Lung (tissue), 12 donors: ENCODE results near the gene SLCO1A2. TPM values are rescaled to one million over a fixed set of nuclear protein-coding genes. Genes with fewer than 3 reads are reported as not detected.

Experiments
- ATAC-seq: fragments of 200-7000 bp; cut with Tn5 transposase; one replicate; pipeline ENCODE4 v1.9.1; 2020; ENCODE audit warnings: moderate number of reproducible peaks; ENCODE audit not compliant: insufficient read depth, low FRiP score
- DNase-seq, 3 donors: peaks; one replicate each; pipeline ENCODE4 v3.0.0-alpha.2; 2013 to 2017
- H3K27ac ChIP-seq, 2 donors: one replicate each; pipeline ENCODE4 v1.5.1; 2013; ENCODE audit warnings: mild to moderate bottlenecking in 2 of 2, moderate library complexity in 2 of 2, control low read depth in 1 of 2, inconsistent platforms in 1 of 2, low read depth in 1 of 2, low read length in 1 of 2
- H3K27me3 ChIP-seq, 3 donors: one replicate each; pipeline ENCODE4 v1.5.1; 2013; ENCODE audit warnings: low read length in 2 of 3; ENCODE audit not compliant: control insufficient read depth in 3 of 3, insufficient read depth in 3 of 3
- H3K36me3 ChIP-seq, 4 donors: one replicate each; pipeline ENCODE4 v1.5.1; 2013; ENCODE audit warnings: low read length in 4 of 4, mild to moderate bottlenecking in 1 of 4, moderate library complexity in 1 of 4; ENCODE audit not compliant: control insufficient read depth in 4 of 4, insufficient read depth in 4 of 4
- H3K4me1 ChIP-seq, 5 donors: one replicate each; pipeline ENCODE4 v1.5.1; 2013; ENCODE audit warnings: low read length in 5 of 5, mild to moderate bottlenecking in 2 of 5, moderate library complexity in 1 of 5; ENCODE audit not compliant: control insufficient read depth in 5 of 5, insufficient read depth in 5 of 5
- H3K4me3 ChIP-seq: one replicate; pipeline ENCODE4 v1.5.1; 2013; ENCODE audit warnings: mild to moderate bottlenecking, control low read depth, moderate library complexity
- H3K9ac ChIP-seq, 2 donors: one replicate each; pipeline ENCODE4 v1.5.1; 2013; ENCODE audit warnings: low read length in 2 of 2, control low read depth in 1 of 2; ENCODE audit not compliant: insufficient read depth in 1 of 2
- H3K9me3 ChIP-seq, 4 donors: one replicate each; pipeline ENCODE4 v1.5.1; 2013; ENCODE audit warnings: low read length in 3 of 4, mild to moderate bottlenecking in 1 of 4, moderate library complexity in 1 of 4; ENCODE audit not compliant: control insufficient read depth in 4 of 4, insufficient read depth in 3 of 4
- WGBS, 2 donors: extraction: QIAGEN DNeasy Blood & Tissue Kit; methylation state at CpG; one replicate each; pipeline ENCODE4 v1.1.7; 2013; 5-methylcytosine and 5-hydroxymethylcytosine counted together
- polyA plus RNA-seq, 2 donors: library from polyadenylated mRNA; stranded (reverse); fragments of 200-250 nt; gene quantifications; one replicate each; pipeline ENCODE4 v1.2.1, GENCODE V29; 2013
- total RNA-seq, 2 donors: library from RNA; depleted of rRNA in 1 of 2; stranded (reverse); fragments of >200 nt in 1 of 2; gene quantifications; one replicate each; pipeline ENCODE4 v1.2.1, GENCODE V29; 2014 to 2021
- TF ChIP-seq, protein P1 (sequence below): IDR thresholded peaks from 2 replicates; pipeline ENCODE4 v1.5.1; 2012; ENCODE audit warnings: mild to moderate bottlenecking; ENCODE audit errors: control extremely low read depth, extremely low read depth
- donor health status: control.
- donor health status: control.
- donor health status: Bipolar disorder and iron deficiency.
- donor health status: healthy.
- donor health status: DM: yes; HTN: yes; CAD: no.

The SLCO1A2 gene
- total and polyA plus RNA-seq, 4 donors: 0.33 to 1.1 (median 0.34) TPM; not detected in 1

DNA sequence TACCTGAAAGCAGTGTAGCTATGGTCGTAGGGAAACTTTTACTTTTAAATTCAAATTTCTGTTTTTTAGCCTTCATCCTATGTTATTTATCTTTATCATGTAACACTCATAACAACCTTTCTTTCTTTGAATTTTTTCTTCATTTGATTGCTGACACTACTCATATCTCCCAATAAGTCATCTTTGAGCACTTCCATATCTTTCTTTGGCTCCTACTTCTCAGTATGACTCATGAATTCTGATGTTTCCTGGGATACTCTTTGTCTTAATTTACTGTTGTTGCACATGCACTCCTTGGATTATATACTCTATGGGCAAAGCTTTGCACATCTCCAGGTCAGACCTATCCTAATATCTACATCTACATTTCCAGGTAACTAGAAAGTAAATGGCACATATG lies 19.9 kb upstream of the SLCO1A2 start:
- Histone ChIP-seq H3K4me1 (no peaks in the 10 kb centered on the region), H3K9ac (no peak overlapping the region), H3K4me3 (no peak overlapping the region), H3K27me3 (no peaks in the 10 kb centered on the region), H3K9me3 (no peaks in the 10 kb centered on the region), H3K27ac (no peak overlapping the region), H3K36me3 (no peaks in the 10 kb centered on the region)
- DNase-seq (no peak), ATAC-seq (no peak)
- TF ChIP-seq, protein P1, sequence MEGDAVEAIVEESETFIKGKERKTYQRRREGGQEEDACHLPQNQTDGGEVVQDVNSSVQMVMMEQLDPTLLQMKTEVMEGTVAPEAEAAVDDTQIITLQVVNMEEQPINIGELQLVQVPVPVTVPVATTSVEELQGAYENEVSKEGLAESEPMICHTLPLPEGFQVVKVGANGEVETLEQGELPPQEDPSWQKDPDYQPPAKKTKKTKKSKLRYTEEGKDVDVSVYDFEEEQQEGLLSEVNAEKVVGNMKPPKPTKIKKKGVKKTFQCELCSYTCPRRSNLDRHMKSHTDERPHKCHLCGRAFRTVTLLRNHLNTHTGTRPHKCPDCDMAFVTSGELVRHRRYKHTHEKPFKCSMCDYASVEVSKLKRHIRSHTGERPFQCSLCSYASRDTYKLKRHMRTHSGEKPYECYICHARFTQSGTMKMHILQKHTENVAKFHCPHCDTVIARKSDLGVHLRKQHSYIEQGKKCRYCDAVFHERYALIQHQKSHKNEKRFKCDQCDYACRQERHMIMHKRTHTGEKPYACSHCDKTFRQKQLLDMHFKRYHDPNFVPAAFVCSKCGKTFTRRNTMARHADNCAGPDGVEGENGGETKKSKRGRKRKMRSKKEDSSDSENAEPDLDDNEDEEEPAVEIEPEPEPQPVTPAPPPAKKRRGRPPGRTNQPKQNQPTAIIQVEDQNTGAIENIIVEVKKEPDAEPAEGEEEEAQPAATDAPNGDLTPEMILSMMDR: no peak
- 81 to 97% methylated on average over 1 of the region's 1 CpG for WGBS, 2 donors

DNA sequence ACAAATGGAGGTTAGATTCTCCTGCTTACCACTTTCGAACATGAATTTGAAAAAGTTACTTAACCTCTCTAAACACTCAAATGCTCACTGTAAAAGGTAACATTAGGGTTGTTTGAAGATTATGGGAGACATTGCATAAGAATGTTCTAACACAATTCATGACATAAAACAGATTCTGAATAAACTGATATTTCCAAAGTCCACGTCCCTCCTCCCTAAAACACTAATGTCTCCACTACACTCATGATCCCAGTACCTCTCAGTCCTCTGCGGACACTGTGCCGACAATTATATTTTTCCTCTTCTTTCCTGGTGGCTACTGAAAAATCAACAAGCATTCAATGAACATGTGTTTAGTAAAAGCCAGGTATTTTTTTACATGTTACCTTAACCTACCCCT lies 19.2 kb upstream of the SLCO1A2 start:
- no peaks in the 10 kb centered on the region for H3K36me3 ChIP-seq
- ATAC-seq: no peak
- H3K27me3 ChIP-seq: no peaks in the 10 kb centered on the region
- no peak overlapping the region for H3K9ac ChIP-seq
- TF ChIP-seq, protein P1: no peak
- H3K27ac ChIP-seq: no peak overlapping the region
- H3K9me3 ChIP-seq: no peaks in the 10 kb centered on the region
- no peaks in the 10 kb centered on the region for H3K4me1 ChIP-seq
- no peak for DNase-seq
- WGBS, 2 donors: 74 to 85% methylated on average over 4 of the region's 4 CpGs
- no peak overlapping the region for H3K4me3 ChIP-seq

DNA sequence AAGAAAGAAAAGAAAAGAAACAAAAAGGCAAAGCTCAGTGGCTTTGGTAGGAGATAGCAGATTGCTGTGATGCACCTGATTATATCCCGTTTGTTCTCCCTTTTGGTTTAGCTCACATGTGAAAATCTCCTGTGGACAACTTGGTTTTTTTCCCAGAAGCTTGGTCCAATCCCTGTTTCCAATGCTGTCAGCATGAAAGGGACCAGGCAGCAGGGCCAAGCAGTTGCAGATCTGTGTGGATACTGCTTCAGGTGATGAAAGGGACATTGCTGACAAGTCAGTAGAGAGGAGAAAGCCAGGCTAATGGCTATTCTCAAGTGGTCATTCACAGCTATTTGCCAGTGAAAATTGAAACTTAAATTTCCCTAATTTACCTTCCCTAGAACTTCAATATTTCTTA lies 18.8 kb upstream of the SLCO1A2 start:
- WGBS, 2 donors: 49 to 59% methylated on average over 1 of the region's 1 CpG
- H3K36me3 ChIP-seq: no peaks in the 10 kb centered on the region
- no peak overlapping the region for H3K27ac ChIP-seq
- H3K9me3 ChIP-seq: no peaks in the 10 kb centered on the region
- TF ChIP-seq, protein P1: no peak
- H3K9ac ChIP-seq: no peak overlapping the region
- no peaks in the 10 kb centered on the region for H3K27me3 ChIP-seq
- no peak overlapping the region for H3K4me3 ChIP-seq
- H3K4me1 ChIP-seq: no peaks in the 10 kb centered on the region
- DNase-seq: no peak
- no peak for ATAC-seq

DNA sequence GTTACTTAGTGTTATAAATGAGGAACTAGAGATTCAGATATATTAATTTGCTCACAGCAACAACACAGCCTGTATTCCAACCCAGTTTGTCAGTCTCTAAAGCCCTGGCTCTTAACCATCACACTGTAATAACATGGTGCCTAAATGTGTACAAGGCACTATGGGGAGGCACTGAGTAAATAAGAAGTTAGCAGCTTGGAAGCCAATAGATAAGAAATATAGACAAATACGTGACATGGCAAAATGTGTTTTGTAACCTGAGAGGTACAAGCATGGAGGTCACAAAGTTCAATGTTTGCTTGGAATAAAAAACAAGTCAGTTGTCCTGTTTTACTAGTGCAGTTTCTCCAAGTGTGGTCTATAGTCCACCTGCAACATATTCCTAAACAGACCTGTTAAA lies 16.3 kb upstream of the SLCO1A2 start:
- Histone ChIP-seq H3K4me3 (no peak overlapping the region), H3K27ac (no peak overlapping the region), H3K9ac (no peak overlapping the region), H3K27me3 (no peaks in the 10 kb centered on the region), H3K36me3 (no peaks in the 10 kb centered on the region), H3K9me3 (no peaks in the 10 kb centered on the region), H3K4me1 (no peaks in the 10 kb centered on the region)
- TF ChIP-seq, protein P1: no peak
- WGBS, 2 donors: 56 to 69% methylated on average over 1 of the region's 1 CpG
- DNase-seq (no peak), ATAC-seq (no peak)
